HG03135 (cell line): ENCODE data around the gene CPNE5.

ENCODE experiments used
- ATAC-seq: cut with Tn5 transposase; IDR thresholded peaks from one replicate; pipeline ENCODE4 v1.9.1; 2021; ENCODE audit warnings: mild to moderate bottlenecking, moderate library complexity; ENCODE audit not compliant: unreplicated experiment

The CPNE5 gene

GRCh38 chr6:36769183-36769675 is 70.0 kb downstream of the CPNE5 start:
- no peak for ATAC-seq

GRCh38 chr6:36766399-36766945 is 72.8 kb downstream of the CPNE5 start:
- no peak for ATAC-seq

GRCh38 chr6:36765594-36766398 is 73.4 kb downstream of the CPNE5 start:
- peak; percentile 72 for ATAC-seq

GRCh38 chr6:36765190-36765589 is 74.1 kb downstream of the CPNE5 start:
- ATAC-seq = no peak

GRCh38 chr6:36762123-36762522 is 77.1 kb downstream of the CPNE5 start:
- ATAC-seq = no peak

GRCh38 chr6:36760685-36761435 is 78.4 kb downstream of the CPNE5 start:
- no peak for ATAC-seq

- ATAC-seq = no peak
Observed at GRCh38 chr6:36759148-36759759, 80.0 kb downstream of the CPNE5 start.

- no peak for ATAC-seq
Observed at GRCh38 chr6:36758516-36759147, 80.6 kb downstream of the CPNE5 start.

- ATAC-seq = no peak
Observed at GRCh38 chr6:36757943-36758508, 81.2 kb downstream of the CPNE5 start.

- ATAC-seq = no peak
Observed at GRCh38 chr6:36757206-36757605, 82.0 kb downstream of the CPNE5 start.

- no peak for ATAC-seq
Observed at GRCh38 chr6:36756786-36757185, 82.5 kb downstream of the CPNE5 start.

- ATAC-seq = no peak
Observed at GRCh38 chr6:36755435-36756348, 83.6 kb downstream of the CPNE5 start.

- no peak for ATAC-seq
Observed at GRCh38 chr6:36754582-36755434, 84.4 kb downstream of the CPNE5 start.

- ATAC-seq = no peak
Observed at GRCh38 chr6:36753671-36754405, 85.4 kb downstream of the CPNE5 start.

GRCh38 chr6:36752886-36753506 is 86.2 kb downstream of the CPNE5 start:
- ATAC-seq = no peak

- ATAC-seq = no peak
Observed at GRCh38 chr6:36752187-36752885, 86.9 kb downstream of the CPNE5 start.

- ATAC-seq = no peak
Observed at GRCh38 chr6:36751833-36752186, 87.4 kb downstream of the CPNE5 start.
